Gastroesophageal sphincter (tissue), 3 donors: ENCODE data around the gene EXOC3L1.

Experiments used
- EP300 ChIP-seq: sonication (generic); formaldehyde crosslinking; IDR thresholded peaks from one replicate; pipeline ENCODE4 v1.6.1; 2017; ENCODE audit warnings: antibody characterized with exemption, mild to moderate bottlenecking
- TF ChIP-seq, protein P1 (sequence below), 4 experiments: fragments of 200-600 bp in 2 of 4; fragments of 450-650 bp in 2 of 4; sonication (generic) in 1 of 4; IDR thresholded peaks; one replicate each; pipeline ENCODE4 v1.5.1; 2017 to 2019; ENCODE audit warnings: antibody characterized with exemption in 4 of 4, mild to moderate bottlenecking in 2 of 4, moderate library complexity in 2 of 4

DNA sequence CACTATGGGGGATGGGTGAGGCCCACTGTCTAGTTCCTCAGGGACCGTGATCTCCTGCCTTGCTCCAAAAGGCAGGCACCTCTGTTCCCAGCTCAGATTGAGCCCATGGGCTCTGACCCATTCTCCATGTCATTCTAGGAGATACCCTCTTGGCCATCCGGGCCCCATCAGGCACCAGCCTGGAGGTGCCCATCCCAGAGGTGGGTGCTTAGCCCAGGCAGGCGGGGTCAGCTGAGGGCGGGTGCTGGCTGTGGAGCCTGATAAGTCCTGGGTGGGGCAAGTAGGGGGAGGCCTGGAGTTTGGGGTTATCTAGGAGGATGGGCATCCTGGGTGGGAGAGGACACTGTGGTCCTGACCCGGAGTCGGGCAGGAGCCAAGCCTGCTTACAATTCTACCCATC, 4.3 kb upstream of the EXOC3L1 start:
- TF ChIP-seq, protein P1, sequence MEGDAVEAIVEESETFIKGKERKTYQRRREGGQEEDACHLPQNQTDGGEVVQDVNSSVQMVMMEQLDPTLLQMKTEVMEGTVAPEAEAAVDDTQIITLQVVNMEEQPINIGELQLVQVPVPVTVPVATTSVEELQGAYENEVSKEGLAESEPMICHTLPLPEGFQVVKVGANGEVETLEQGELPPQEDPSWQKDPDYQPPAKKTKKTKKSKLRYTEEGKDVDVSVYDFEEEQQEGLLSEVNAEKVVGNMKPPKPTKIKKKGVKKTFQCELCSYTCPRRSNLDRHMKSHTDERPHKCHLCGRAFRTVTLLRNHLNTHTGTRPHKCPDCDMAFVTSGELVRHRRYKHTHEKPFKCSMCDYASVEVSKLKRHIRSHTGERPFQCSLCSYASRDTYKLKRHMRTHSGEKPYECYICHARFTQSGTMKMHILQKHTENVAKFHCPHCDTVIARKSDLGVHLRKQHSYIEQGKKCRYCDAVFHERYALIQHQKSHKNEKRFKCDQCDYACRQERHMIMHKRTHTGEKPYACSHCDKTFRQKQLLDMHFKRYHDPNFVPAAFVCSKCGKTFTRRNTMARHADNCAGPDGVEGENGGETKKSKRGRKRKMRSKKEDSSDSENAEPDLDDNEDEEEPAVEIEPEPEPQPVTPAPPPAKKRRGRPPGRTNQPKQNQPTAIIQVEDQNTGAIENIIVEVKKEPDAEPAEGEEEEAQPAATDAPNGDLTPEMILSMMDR (IDR thresholded peaks at IDR 0.05) = no peak
- no peak for TF ChIP-seq EP300
